NCI-H82 treated with DMSO at 0.1 percent for 48 hours (cell line): ENCODE results near the gene CDK7.

Experiments
- DNase-seq: peaks from one replicate; lab custom pipeline; 2025; ENCODE audit not compliant: unreplicated experiment; lab: John Stamatoyannopoulos, UW

Gene CDK7

GRCh38 chr5:69288688-69289087 lies 54.0 kb downstream of the CDK7 start:
- peak; percentile 42 for DNase-seq

- peak; percentile 55 for DNase-seq
These were observed 57.6 kb downstream of the CDK7 start for GRCh38 chr5:69292306-69292705.

DNA sequence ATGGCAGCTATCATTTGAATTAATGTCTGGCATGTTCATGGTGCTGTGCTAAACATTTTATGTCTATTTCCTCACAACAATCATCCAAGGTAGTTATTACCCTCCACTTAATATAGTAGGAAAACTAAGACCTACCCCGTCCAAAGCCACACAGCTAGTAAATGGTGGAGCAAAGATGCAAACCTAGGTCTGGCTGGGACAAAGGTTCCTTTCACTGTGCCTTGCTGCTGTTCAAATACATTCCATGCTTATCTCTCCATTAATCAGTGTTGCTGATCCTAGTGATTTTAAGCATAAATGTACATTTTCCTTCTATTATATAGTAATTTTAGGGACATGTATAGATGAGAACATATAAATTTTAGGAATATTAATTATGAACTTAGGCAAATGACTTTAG lies 59.2 kb downstream of the CDK7 start:
- no peak for DNase-seq

- DNase-seq = no peak
These were observed 60.5 kb downstream of the CDK7 start for GRCh38 chr5:69295088-69295754.

GRCh38 chr5:69299625-69300024 lies 64.9 kb downstream of the CDK7 start:
- no peak for DNase-seq

DNA sequence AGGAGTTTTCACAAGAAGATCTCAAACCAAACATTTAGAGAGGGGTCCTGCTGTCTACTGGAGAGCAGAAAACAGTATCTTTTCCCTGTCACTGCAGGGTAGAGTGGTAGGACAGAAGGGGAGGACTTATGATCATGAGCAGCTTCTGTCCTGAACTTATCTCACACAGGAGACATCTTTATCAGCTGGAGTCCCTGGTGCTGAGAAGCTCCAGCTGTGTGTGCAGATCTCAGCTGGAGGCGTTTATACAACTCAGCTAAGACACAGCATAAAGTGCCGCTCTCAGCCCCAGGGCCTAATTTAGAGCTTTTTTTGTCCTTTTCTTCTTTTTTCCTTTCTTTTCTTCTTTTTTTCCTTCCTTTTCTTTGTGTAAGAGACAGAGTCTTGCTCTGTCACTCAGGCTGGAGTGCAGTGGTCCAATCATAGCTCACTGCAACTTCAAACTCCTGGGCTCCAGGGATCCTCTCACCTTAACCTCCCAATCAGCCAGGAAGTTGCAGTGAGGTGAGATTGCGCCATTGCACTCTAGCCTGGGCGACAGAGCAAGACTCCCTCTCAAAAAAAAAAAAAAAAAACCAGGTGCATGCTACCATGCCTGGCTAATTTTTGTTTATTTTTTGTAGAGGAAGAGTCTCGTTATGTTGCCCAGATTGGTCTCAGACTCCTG lies 66.0 kb downstream of the CDK7 start:
- no peak for DNase-seq

GRCh38 chr5:69305512-69305911 lies 70.8 kb downstream of the CDK7 start:
- DNase-seq = no peak

DNA sequence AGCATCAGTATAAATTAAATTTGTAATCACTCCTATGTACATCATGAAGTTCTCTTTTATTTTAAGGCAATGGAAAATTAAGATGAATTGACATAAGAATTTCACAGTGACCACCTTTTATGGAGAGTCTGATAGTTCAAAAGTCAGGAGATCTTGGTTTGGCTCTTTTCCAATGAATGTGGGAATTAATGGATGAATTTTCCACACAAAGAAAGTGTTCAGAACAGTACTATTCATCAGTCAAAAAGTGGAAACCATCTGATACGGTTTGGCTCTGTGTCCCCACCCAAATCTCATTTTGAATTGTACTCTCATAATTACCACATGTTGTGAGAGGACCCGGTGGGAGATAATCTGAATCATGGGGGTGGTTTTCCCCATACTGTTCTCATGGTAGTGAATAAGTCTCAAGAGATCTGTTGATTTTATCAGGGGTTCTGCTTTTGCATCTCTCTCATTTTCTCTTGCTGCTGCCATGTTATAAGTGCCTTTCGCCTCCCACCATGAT lies 73.4 kb downstream of the CDK7 start:
- no peak for DNase-seq

DNA sequence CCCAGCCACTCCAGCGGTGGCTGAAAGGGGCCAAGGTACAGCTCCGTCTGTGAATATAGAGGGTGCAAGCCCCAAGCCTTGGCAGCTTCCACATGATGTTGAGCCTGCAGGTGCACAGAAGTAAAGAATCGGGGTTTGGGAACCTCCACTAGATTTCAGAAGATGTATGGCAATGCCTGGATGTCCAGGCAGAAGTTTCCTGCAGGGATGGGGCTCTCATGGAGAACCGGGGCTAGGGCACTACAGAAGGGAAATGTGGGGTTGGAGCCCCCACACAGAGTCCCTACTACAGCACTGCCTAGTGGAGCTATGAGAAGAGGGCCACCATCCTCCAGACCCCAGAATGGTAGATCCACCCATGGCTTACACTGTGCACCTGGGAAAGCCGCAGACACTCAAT lies 74.7 kb downstream of the CDK7 start:
- DNase-seq = no peak

DNA sequence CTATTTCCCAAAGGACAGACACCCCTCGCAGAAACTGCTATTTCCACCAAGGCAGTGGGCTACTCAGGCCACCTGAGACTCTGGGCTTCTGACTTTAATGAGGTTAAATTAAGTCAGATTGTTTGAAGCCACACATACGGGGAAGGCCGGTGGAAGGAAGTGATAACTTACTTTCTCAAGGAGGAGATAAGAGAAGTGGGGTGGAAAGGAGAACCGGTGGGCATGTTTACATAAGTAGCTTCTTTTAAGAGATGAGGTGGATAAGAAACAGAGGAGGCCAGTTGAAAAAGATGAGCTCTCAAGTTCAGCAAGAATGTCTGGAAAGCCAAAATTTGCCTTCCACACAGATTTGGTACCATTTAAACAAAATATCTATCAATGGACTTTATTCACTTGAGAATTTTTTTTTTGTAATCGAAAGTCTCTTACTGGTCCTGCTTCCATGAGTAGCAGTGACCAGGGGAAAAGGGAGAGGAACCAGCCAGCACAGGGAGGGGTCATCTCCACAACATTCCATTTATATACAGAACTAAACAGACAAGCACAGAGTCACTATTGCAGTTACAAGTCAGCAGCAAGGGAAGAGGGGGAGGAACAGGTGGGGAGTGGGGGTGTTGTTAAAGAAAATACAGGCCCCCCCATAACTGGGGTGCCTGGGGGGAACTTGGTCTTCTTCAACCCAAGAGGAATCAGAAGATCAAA lies 77.9 kb downstream of the CDK7 start:
- no peak for DNase-seq

- no peak for DNase-seq
These were observed 78.7 kb downstream of the CDK7 start for GRCh38 chr5:69313428-69313827.

DNA sequence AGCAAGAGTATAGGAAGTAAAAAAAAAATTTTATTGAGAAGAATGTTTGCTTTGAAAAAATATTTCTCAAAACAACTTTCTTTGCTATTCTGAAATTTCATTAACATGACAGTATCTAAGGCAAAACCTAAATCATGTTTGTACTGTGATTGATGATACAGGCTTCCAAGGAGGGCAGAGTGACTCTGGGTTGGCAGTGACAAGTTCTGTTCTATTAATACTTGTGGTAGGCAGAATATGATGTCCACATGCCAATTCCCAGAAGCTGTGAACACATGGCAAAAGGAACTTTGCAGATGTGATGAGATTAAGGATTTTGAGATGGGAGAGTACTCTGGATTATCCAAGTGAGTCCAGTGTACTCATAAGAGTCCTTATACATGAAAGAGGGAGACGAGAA lies 81.3 kb downstream of the CDK7 start:
- DNase-seq = no peak

- no peak for DNase-seq
These were observed 82.7 kb downstream of the CDK7 start for GRCh38 chr5:69317391-69317790.

DNA sequence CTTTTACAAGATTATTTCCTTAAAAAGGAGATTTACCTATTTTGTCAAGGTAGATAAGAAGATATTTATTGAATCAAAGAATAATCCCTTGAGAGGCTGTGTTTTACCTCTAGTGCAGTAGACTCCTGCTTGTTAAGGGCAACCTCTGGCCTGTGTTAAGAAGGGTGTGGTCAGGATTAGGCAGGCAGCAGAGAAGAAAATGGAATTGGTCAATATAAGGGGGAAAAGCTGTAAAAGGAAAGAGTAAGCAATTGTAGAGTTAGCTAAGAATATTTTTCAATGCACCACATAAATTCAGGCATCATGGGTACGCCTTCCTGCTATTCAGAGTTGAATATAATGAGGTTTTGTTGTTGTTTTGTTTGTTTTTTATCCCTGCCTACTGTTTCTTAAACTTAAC lies 91.7 kb downstream of the CDK7 start:
- DNase-seq = no peak
